GM19238 (cell line): ENCODE data around the gene HENMT1.
"Not testable (repeated sequence)": the region's sequence is repeated elsewhere in the genome, so short reads cannot be mapped to it uniquely, and the experiment has no call there.

Experiments
- DNase-seq: peaks from one replicate; pipeline ENCODE4 v3.0.0; 2011; ENCODE audit warnings: low spot score; ENCODE audit not compliant: insufficient read length

Gene HENMT1

GRCh38 chr1:108671143-108671542 lies 10.2 kb upstream of the HENMT1 start:
- DNase-seq: no peak

DNA sequence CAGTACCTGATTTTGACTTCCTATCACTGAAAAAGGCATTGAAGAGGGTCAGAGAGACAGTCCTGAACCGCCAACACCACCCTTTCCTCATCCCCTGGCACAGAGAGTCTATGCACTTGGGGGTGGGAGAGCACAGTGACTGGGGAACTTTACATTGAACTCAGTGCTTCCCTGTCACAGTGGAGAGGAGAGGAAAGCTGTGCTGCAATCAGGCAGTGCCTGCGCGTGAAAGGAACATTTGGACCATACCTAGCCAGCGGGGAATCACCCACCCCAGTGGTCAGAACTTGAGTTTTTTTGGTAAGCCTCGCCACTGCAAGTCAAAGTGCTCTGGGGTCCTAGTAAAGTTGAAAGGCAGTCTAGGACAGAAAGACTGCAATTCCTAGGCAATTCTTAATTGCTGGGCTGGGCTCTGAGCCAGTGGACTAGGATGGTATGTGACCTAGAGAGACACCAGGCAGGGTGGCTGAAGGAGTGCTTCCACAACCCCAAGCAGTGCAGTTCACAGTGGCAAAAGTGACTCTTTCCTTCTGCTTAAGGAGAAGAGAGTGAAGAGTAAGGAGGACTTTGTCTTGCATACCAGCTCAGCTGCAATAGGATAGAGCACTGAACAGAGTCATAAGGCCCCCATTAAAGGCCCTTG lies 9.4 kb upstream of the HENMT1 start:
- no peak for DNase-seq

- no peak for DNase-seq
These were observed 8.8 kb upstream of the HENMT1 start for GRCh38 chr1:108669679-108670078.

- no peak for DNase-seq
These were observed 7.9 kb upstream of the HENMT1 start for GRCh38 chr1:108668777-108669176.

- not testable (repeated sequence) for DNase-seq
These were observed 6.5 kb upstream of the HENMT1 start for GRCh38 chr1:108667422-108667821.

DNA sequence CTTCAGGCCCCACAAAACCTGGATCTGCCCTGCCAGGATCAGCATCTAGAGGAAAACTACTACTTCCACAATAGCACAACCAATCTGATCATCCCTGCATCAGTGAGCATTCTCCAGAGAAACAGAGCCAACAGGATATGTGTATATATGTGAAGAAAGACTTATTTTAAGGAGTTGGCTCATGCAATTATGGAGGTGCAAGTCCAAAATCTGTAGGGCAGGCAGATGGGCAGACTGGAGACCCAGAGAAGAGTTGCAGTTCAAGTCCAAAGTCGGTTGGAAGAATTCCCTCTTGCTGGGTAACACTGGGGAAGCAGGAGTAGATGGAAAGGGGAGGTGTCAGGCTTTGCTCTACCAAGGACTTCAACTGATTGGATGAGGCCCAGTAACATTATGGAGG lies 4.9 kb upstream of the HENMT1 start:
- DNase-seq: no peak

DNA sequence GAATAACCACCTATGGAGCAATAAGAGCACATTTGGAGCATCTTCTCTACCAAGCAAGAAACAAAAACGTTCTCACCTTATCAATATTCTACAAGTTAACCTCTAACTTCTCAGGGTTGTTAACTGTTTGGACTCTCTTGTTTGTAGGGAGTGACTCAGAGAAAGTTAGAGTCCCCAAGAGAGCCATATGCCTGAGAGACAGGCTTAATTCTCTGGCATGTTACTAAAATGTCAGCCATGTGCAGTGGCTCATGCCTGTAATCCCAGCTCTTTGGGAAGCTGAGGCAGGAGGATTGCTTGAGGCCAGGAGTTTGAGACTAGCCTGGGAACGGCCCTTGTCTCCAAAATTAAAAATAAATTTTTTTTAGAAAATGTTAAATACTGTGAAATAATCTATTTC lies 4.2 kb upstream of the HENMT1 start:
- no peak for DNase-seq

GRCh38 chr1:108664481-108664880 lies 3.6 kb upstream of the HENMT1 start:
- no peak for DNase-seq

GRCh38 chr1:108663074-108663473 lies 2.2 kb upstream of the HENMT1 start:
- no peak for DNase-seq

- DNase-seq: no peak
These were observed 3.4 kb downstream of the HENMT1 start for GRCh38 chr1:108657356-108658080.

DNA sequence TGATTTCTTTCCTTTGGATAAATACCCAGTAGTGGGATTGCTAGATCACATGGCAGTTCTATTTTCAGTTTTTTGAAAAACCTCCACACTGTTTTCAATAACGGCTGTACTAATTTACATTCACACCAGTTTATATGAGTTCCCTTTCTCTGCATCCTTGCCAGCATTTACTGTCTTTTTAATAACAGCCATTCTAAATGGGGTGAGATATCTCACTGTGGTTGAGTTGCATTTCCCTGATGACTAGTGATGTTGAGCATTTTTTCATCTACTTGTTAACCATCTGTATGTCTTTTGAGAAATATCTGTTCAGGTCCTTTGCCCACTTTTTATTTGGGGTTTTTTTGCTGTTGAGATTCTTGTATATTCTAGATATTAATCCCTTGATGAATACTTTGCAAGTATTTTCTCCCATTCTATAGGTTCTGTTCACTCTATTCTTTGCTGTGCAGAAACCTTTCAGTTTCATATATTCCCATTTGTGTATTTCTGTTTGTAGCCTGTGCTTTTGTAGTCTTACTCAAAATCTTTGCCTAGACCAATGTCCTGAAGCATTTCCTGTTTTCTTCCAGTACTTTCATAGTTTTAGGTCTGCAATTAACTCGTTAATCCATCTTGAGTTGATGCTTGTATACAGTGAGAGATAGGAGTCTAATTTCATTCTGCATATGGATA lies 7.3 kb downstream of the HENMT1 start:
- DNase-seq: no peak

GRCh38 chr1:108646648-108647269 lies 14.1 kb downstream of the HENMT1 start:
- DNase-seq: no peak

GRCh38 chr1:108646265-108646647 lies 14.6 kb downstream of the HENMT1 start:
- DNase-seq: no peak

GRCh38 chr1:108645564-108646184 lies 15.2 kb downstream of the HENMT1 start:
- DNase-seq: no peak

DNA sequence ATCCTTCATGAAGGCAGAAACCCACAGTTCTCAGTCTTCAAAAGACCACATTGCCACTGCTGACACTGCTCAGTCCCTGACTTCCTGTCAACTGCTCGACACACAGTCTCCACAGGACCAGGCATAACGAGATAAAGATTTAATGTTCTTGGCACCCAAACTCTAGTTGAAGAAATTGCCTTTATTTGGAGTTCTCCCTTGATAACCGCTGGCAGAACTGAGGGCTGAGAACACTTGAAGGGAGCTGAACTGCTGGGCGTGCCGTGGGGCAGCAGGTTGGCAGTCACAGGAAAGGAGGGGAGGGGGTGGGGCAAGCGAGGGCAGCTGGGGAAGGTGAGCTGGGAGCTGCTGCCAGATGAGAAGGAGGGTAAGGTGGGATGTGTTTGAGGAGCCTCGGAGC lies 15.9 kb downstream of the HENMT1 start:
- DNase-seq: no peak

DNA sequence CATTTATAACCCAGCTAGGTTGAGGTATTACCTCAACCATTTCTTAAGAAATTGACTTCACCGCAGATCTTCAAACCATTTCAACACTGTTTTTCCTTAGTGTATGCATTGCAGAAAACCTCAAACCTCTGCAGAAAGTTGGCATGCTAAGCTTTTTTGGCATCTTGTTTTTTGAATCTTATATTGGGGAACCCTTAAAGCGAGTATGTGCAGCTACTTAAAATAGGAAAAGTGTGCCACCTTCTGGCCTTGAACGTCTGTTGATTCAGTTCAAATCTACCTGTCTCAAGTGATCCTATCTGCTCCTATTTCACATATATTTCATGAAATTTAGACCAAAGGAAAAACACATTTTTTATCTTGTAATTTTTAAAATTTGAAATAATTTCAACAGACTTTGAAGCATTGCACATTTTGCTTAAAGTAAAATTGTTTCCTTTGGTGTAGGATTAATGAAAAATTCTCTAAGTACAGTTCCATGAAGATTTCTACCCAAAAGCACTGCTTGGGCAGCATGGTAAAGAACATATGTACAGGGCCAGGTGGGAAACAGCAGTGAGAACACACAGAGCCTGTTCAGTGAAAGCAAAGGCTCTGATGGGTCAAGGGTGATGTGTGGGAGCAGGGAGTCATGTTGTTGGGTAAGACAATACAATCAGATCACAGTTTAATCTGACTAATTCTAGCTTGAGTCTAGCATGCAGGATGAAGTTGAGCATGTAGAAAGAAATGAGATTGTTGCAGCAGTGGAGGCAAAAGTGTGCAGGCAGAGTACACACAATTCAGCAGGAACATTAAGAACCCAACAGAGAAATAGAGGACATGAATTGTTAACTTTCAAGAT lies 17.2 kb downstream of the HENMT1 start:
- no peak for DNase-seq

DNA sequence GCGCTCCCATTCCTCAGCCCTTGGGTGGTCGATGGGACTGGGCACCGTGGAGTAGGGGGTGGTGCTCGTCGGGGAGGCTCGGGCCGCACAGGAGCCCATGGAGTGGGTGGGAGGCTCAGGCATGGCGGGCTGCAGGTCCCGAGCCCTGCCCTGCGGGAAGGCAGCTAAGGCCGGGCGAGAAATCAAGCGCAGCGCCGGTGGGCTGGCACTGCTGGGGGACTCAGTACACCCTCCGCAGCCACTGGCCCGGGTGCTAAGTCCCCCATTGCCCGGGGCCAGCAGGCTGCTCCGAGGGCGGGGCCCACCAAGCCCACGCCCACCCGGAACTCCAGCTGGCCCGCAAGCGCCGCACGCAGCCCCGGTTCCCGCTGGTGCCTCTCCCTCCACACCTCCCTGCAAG lies 20.0 kb downstream of the HENMT1 start:
- DNase-seq: not testable (repeated sequence)

GRCh38 chr1:108639899-108640560 lies 20.9 kb downstream of the HENMT1 start:
- no peak for DNase-seq

- no peak for DNase-seq
These were observed 24.0 kb downstream of the HENMT1 start for GRCh38 chr1:108636876-108637275.

GRCh38 chr1:108634521-108634920 lies 26.4 kb downstream of the HENMT1 start:
- no peak for DNase-seq
